GM12892 (cell line): ENCODE data around the gene GRIA1.

Experiments used
- POLR2A ChIP-seq: IDR thresholded peaks from 2 replicates; pipeline ENCODE4 v1.6.1; 2011; ENCODE audit warnings: low read depth, low read length, control low read depth
- POLR2AphosphoS5 ChIP-seq: IDR thresholded peaks from 2 replicates; pipeline ENCODE4 v1.6.1; 2011; ENCODE audit warnings: low read depth, low read length, control low read depth

- no peak for TF ChIP-seq POLR2A
- TF ChIP-seq POLR2AphosphoS5, result no peak
These were observed 277.0 kb downstream of the GRIA1 start for GRCh38 chr5:153767221-153768188.
